Chondrocyte (in vitro differentiated cells): ENCODE measurements around the gene HFE. TPM values are rescaled to one million over a fixed set of nuclear protein-coding genes. Genes with fewer than 3 reads are reported as not detected.

Experiments
- DNase-seq: peaks from one replicate; pipeline ENCODE4 v3.0.0; 2021; ENCODE audit warnings: mixed read lengths, low spot score
- H3K27ac Mint-ChIP-seq: one replicate; pipeline ENCODE4 v1.8.0; 2021; ENCODE audit warnings: mild to moderate bottlenecking, moderate library complexity, mixed read lengths; ENCODE audit not compliant: unreplicated experiment
- H3K27me3 Mint-ChIP-seq: 2 replicates; pipeline ENCODE4 v1.8.0; 2021; ENCODE audit warnings: low read depth, mixed read lengths
- H3K36me3 Mint-ChIP-seq: 2 replicates; pipeline ENCODE4 v1.8.0; 2021; ENCODE audit warnings: low read depth, mixed read lengths
- H3K4me1 Mint-ChIP-seq: 2 replicates; pipeline ENCODE4 v1.8.0; 2021; ENCODE audit warnings: low read depth, mild to moderate bottlenecking, mixed read lengths
- H3K4me3 Mint-ChIP-seq: one replicate; pipeline ENCODE4 v1.8.0; 2021; ENCODE audit warnings: mild to moderate bottlenecking, moderate library complexity, mixed read lengths; ENCODE audit not compliant: unreplicated experiment
- H3K9me3 Mint-ChIP-seq: 2 replicates; pipeline ENCODE4 v1.8.0; 2021; ENCODE audit warnings: low read depth, mixed read lengths
- total RNA-seq: library from RNA; stranded (reverse); gene quantifications from 3 replicates; pipeline ENCODE4 v1.2.1, GENCODE V29; 2021
- TF ChIP-seq, protein P1 (sequence below): fragments of 200-600 bp; sonication (generic); IDR thresholded peaks from 2 replicates; pipeline ENCODE4 v1.5.0; 2021; ENCODE audit warnings: antibody characterized with exemption, mild to moderate bottlenecking, moderate library complexity

The HFE gene
- total RNA-seq, 1 donor from 2014 or later, result 6.1 TPM

GRCh38 chr6:26133730-26134129 is 46.5 kb downstream of the HFE start:
- Mint-ChIP-seq H3K27me3 (no peaks in the 10 kb centered on the region), H3K36me3 (peaks cover 21% of the 10 kb centered on the region), H3K4me1 (peaks cover 6% of the 10 kb centered on the region), H3K9me3 (no peaks in the 10 kb centered on the region), H3K4me3 (no peak overlapping the region), H3K27ac (no peak overlapping the region)
- TF ChIP-seq, protein P1, sequence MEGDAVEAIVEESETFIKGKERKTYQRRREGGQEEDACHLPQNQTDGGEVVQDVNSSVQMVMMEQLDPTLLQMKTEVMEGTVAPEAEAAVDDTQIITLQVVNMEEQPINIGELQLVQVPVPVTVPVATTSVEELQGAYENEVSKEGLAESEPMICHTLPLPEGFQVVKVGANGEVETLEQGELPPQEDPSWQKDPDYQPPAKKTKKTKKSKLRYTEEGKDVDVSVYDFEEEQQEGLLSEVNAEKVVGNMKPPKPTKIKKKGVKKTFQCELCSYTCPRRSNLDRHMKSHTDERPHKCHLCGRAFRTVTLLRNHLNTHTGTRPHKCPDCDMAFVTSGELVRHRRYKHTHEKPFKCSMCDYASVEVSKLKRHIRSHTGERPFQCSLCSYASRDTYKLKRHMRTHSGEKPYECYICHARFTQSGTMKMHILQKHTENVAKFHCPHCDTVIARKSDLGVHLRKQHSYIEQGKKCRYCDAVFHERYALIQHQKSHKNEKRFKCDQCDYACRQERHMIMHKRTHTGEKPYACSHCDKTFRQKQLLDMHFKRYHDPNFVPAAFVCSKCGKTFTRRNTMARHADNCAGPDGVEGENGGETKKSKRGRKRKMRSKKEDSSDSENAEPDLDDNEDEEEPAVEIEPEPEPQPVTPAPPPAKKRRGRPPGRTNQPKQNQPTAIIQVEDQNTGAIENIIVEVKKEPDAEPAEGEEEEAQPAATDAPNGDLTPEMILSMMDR, result no peak
- no peak for DNase-seq

GRCh38 chr6:26136321-26136720 is 49.1 kb downstream of the HFE start:
- TF ChIP-seq, protein P1, result no peak
- no peaks in the 10 kb centered on the region for H3K4me1 Mint-ChIP-seq
- no peak for DNase-seq

DNA sequence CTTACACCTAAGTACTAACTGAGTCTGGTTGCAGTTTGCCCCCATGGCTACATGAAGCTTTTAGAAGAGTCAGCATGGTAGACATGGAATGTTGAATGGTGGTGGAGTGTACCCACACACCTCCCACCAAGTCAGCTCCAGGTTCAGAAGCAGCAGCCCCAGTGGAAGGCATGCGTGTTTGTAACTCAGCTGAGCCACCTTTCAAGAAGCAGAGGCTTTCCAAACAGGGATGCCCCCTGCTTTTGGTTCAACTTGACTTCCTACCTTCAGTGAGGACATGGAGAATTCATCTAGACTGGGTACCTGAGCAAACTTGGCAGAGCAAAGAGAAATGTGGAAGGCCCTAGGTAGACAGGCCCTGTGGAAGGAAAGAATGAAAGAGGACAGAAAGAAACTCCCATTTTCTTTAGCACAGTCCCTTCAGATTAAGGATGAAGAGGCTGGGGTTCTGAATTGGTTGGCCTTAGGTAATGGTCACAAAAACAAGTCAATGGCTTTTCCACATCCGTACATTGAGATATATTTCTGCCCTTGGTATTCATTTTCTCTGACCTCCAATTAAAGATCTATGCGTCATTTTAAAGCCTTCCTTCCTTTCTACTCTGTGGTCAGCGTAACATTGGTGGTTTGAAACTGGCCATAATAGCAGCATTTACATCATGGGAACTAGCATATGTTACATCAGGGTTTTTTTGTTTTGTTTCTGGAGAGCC is 53.2 kb downstream of the HFE start:
- H3K27me3 Mint-ChIP-seq, result no peaks in the 10 kb centered on the region
- no peak overlapping the region for H3K27ac Mint-ChIP-seq
- no peaks in the 10 kb centered on the region for H3K4me1 Mint-ChIP-seq
- no peak for DNase-seq
- TF ChIP-seq, protein P1, result no peak
- no peaks in the 10 kb centered on the region for H3K9me3 Mint-ChIP-seq
- H3K36me3 Mint-ChIP-seq, result peaks cover 12% of the 10 kb centered on the region
- no peak overlapping the region for H3K4me3 Mint-ChIP-seq

More at GRCh38 chr6:26136321-26136720, 49.1 kb downstream of the HFE start:
- peak overlapping the region; percentile 0 for H3K27ac Mint-ChIP-seq
- H3K27me3 Mint-ChIP-seq, result no peaks in the 10 kb centered on the region
- no peak overlapping the region for H3K4me3 Mint-ChIP-seq
- H3K9me3 Mint-ChIP-seq, result no peaks in the 10 kb centered on the region
- H3K36me3 Mint-ChIP-seq, result peaks cover 20% of the 10 kb centered on the region

- no peak overlapping the region for H3K4me3 Mint-ChIP-seq
Measured at GRCh38 chr6:26140967-26141294, 53.7 kb downstream of the HFE start.

DNA sequence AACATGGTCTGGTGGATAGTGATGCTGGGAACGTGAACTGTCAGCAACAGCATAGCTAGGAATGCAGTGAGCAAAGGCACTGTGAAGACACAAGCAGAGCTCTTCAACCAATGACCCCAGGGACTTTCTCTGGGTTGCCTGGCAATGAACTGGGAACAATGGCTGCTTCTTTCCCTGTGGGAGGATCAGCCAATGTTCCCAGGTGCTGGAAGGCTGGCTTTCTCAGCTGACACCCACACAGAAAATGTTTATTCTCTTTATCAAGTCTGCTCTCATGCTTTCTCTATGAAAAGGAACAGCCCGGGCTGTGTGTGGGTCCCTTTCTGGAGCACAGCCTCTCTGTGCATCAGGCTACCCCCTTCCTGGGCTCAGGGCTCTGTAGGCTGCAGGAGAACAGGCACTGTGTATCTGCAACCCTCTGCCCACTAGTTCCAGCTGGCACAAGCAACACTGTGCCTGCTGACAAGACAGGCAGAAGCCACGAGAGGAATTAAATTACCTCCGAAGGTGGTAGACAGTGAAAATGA is 54.2 kb downstream of the HFE start:
- TF ChIP-seq, protein P1, result no peak
- no peak for DNase-seq
- Mint-ChIP-seq H3K27me3 (no peaks in the 10 kb centered on the region), H3K36me3 (peaks cover 10% of the 10 kb centered on the region), H3K27ac (no peak overlapping the region), H3K4me1 (no peaks in the 10 kb centered on the region), H3K9me3 (no peaks in the 10 kb centered on the region), H3K4me3 (no peak overlapping the region)

More at GRCh38 chr6:26140967-26141294, 53.7 kb downstream of the HFE start:
- no peaks in the 10 kb centered on the region for H3K9me3 Mint-ChIP-seq
- no peaks in the 10 kb centered on the region for H3K4me1 Mint-ChIP-seq
- no peaks in the 10 kb centered on the region for H3K27me3 Mint-ChIP-seq
- no peak for DNase-seq
- no peak overlapping the region for H3K27ac Mint-ChIP-seq
- peaks cover 10% of the 10 kb centered on the region for H3K36me3 Mint-ChIP-seq
- TF ChIP-seq, protein P1, result no peak
